Measurements from ENCODE around the gene SON.
"Not testable (repeated sequence)": the region's sequence is repeated elsewhere in the genome, so short reads cannot be mapped to it uniquely, and the experiment has no call there.

Gene SON, protein sequence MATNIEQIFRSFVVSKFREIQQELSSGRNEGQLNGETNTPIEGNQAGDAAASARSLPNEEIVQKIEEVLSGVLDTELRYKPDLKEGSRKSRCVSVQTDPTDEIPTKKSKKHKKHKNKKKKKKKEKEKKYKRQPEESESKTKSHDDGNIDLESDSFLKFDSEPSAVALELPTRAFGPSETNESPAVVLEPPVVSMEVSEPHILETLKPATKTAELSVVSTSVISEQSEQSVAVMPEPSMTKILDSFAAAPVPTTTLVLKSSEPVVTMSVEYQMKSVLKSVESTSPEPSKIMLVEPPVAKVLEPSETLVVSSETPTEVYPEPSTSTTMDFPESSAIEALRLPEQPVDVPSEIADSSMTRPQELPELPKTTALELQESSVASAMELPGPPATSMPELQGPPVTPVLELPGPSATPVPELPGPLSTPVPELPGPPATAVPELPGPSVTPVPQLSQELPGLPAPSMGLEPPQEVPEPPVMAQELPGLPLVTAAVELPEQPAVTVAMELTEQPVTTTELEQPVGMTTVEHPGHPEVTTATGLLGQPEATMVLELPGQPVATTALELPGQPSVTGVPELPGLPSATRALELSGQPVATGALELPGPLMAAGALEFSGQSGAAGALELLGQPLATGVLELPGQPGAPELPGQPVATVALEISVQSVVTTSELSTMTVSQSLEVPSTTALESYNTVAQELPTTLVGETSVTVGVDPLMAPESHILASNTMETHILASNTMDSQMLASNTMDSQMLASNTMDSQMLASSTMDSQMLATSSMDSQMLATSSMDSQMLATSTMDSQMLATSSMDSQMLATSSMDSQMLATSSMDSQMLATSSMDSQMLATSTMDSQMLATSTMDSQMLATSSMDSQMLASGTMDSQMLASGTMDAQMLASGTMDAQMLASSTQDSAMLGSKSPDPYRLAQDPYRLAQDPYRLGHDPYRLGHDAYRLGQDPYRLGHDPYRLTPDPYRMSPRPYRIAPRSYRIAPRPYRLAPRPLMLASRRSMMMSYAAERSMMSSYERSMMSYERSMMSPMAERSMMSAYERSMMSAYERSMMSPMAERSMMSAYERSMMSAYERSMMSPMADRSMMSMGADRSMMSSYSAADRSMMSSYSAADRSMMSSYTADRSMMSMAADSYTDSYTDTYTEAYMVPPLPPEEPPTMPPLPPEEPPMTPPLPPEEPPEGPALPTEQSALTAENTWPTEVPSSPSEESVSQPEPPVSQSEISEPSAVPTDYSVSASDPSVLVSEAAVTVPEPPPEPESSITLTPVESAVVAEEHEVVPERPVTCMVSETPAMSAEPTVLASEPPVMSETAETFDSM (N-terminal part only)

DNA sequence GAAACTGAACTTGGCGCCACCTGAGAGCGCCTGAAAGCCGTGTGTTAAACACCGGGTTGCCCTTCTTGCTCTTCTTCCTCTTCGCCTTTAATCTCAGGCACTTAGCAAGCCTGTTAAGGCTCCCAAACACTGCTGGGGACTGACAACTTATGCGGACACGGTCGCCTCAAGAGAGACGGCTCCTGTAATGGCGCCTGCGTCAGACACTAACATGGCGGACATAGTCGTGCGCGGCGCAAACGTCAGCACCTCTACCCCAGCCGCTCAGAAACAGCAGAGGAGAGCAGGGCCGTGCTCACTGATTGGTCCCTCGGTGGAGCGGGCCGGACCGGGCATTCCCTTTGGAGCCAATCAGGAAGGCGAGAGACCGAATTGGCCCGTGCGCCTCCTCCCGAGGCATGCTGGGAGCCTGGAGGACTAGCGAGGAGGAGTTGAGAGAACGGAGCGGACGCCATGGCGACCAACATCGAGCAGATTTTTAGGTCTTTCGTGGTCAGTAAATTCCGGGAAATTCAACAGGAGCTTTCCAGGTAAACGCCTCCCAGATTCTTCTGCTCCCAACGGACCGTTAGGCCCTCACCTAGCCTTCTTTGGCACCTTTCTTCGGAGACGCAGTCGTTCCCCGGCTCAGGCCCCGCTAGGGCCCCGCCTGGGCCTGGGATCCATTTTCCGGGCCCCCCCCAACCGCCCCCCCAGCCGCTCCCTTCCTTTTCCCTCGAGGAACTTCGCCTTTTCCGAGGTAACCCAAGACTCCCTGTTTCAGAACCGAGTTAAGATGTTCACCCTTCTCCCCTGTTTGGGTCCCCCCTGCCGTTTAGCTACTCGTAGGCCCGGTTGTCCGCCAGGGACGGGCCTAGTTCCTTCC lies at the start of gene SON:
SON (plus strand) TSS at position 399 of the 865 bp plus-strand sequence; CDS start at position 454, 55 bp downstream.
- DNase-seq (ENCODE audit: low read depth, low spot score): peak; percentile 99

DNA sequence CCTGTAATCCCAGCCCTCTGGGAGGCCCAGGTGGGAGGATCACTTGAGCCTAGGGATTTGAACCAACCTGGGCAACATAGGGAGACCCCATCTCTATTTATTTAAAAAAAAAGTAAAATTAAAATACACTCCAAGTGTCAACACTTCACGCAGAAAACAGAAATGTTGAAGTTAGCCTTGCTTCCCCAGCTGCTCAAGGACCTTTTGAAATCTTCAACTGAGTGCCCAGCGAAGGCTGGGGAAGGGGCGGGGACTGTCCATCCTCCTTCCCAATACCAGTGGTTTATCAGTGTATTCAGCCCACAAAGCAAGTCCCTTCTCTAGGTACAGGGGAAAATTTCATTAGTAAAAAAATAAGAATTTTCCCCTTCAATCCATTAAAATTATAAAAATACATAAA lies 49.1 kb upstream of the SON start:
- DNase-seq (ENCODE audit: low read depth, low spot score): no peak

DNA sequence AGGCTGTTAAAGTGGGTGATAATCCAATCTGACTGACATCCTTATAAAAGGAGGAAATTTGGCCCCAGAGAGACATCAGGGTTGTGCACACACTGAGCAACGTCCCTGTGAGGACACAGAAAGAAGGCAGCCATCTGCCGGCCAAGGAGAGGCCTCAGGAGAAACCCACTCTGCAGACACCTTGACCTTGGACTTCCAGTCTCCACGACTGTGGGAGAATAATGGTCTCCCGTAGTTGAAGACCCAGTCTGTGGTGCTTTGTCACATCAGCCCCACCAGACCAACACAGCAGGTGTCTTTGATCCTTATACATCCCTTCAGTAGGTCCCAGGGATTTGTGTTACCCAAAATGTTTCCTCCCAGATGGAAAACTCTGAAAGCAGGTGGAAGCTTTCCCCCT lies 47.1 kb upstream of the SON start:
- no peak for DNase-seq (ENCODE audit: low read depth, low spot score)

DNA sequence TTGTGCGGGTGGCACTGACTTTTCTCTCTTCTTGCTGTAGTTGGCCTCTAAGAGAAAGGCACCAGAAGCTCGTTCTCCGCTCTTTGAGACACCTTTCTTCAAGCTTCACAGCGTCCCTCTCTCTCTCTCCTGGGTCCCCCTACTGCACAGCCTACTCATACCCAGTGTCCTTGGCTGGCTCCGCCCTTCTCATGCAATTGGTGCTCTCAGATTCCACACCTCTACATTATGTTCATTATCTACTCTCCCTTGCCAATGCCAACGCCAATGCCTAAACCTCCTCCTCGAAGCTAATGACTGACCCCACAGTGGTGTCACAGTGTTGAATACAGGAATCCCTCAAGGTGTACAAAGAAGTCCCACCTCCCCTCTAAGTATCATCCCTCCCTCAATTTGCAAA lies 46.5 kb upstream of the SON start:
- DNase-seq (ENCODE audit: low read depth, low spot score): no peak

DNA sequence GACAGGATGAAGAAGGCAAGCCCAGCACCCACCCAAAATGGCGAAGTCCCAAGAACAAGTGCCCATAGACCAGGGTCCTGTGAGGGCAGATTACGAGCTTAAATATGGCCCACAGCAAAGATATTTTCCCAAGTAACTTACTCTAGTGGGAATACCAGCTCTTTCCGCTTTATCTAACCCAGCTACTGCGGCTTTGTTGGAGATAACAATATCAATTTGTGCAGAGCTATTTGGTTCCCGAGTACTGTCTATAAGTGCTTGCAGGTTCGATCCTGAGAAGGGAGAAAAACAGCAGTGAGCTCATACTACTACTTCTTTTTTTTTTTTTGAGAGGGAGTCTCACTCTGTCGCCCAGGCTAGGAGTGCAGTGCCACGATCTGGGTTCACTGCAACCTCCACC lies 37.0 kb upstream of the SON start:
- DNase-seq (ENCODE audit: low read depth, low spot score): no peak

DNA sequence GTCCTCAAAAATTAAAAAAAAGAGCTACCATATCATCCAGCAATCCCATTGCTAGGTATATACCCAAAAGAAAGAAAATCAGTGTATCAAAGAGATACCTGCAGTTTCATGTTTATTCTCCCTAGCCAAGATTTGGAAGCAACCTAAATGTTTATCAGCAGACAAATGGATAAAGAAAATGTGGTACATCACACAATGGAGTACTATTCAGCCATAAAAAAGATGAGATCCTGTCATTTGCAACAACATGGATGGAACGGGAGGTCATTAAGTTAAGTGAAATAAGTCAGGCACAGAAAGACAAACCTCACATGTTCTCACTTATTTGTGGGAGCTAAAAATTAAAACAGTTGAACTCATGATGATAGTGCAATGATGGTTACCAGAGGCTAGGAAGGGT lies 35.8 kb upstream of the SON start:
- not testable (repeated sequence) for DNase-seq (ENCODE audit: low read depth, low spot score)

DNA sequence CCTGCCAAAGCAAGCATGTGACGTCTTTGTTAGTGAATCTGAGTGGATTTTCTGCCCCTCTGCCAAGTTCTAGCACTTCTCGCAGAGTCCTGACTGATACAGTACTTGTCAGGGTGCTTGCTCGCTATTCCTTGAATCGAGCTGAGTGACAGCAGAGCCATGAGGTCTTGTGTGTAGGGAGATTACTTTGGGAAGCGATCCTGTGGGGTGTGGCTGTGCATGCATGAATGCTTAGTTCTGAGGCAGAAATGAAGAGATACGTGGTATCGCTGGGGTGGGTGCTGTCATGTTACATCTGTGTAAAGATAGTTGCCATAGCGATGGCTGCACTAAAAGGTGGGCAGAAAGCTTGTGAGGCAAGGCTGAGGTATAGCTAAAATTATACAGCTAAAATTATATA lies 32.0 kb upstream of the SON start:
- no peak for DNase-seq (ENCODE audit: low read depth, low spot score)

DNA sequence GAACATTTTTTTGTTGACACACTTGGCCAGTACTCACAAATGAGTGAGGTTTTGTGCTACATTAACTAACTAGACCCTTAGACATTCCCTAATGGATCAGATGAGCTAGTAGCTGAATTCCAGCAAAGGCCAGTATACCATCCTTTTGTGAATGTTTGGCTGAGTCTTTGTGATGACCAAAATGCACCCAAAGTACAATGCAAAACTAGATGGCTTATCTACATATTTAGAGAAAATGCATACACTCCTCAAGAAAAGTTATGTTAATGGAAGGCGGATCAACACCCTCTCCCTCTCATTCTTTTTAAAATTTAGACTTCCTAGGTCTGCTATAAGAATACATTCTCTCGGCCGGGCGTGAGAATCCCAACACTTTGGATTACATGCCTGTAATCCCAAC lies 31.2 kb upstream of the SON start:
- no peak for DNase-seq (ENCODE audit: low read depth, low spot score)

DNA sequence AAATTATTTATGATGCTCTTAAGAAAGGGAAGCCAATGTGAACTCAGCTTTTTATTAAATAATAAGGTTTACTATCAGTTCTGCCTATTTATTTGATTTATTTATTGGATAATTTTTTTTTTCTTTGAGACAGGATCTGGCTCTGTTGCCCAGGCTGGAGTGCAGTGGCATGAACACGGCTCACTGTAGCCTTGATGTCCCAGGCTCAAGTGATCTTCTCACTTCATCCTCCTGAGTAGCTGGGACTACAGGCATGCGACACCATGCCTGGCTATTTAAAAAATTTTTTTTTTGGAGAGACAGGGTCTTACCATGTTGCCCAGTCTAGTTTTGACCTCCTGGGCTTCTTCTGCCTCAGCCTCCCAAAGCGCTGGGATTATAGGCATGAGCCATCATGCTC lies 30.4 kb upstream of the SON start:
- no peak for DNase-seq (ENCODE audit: low read depth, low spot score)

DNA sequence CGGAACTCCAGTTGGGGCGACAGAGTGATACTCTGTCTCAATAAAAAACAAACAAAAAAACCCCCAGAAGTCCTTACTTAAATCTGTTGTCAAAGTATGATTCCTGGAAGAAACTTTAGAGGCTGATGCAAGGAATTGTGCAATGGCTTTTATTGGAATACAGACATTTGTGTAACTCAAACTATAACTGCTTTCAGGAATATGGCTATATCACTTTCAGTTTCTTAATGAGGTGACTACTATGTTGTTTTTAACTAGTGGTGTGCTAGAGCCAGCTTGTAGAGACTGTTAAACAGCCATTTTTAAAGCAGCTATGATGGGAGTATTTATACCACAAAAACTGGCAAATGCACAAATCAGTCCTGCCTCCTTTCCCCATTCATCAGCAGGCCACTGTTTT lies 28.6 kb upstream of the SON start:
- DNase-seq (ENCODE audit: low read depth, low spot score): no peak

DNA sequence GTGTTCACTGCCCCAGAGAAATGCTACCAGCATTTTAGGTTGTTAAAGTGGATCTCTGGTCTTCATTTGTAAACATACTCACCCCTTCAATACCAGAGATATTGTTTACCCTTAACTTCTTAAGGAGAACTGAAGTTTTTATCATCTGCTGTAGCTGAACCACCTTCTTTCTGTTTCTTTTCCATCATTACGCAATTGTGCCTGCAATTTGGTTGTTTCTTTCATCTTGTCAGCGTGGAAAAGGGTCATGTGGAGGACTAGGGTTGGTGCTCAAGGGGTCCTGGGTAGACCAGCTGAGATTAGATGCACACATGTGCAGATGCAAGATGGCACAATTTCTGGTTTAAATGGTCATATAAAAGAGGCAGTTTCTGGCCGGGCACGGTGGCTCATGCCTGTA lies 23.9 kb upstream of the SON start:
- no peak for DNase-seq (ENCODE audit: low read depth, low spot score)

DNA sequence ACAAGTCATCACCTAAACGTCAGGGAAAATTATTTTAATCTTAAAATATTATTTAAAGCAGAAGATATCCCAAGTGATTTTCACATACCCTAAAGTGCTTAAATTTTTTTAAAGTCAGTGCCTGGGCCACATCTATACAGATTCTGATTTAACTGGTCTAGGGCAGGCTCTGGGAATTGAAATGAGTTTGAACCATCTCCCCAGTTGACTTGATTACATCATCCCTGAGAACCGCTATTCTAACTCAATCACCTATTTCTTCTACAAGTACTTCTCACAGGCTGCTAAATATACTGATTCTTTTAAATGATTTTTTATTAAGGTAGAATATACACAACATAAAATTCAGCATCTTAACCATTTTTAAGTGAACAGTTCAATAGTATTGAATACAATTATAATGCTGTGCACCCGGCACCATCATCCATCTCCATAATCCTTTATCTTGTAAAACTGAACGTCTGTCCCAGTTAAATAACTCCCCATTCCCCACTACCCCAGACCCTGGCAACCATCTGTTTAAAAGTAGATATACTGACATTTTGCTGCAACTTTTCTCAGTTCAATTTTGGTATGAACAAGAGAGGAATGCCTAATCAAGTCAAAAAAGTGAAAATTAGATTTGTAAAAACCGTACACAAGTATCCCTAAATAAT lies 20.4 kb upstream of the SON start:
- no peak for DNase-seq (ENCODE audit: low read depth, low spot score)

DNA sequence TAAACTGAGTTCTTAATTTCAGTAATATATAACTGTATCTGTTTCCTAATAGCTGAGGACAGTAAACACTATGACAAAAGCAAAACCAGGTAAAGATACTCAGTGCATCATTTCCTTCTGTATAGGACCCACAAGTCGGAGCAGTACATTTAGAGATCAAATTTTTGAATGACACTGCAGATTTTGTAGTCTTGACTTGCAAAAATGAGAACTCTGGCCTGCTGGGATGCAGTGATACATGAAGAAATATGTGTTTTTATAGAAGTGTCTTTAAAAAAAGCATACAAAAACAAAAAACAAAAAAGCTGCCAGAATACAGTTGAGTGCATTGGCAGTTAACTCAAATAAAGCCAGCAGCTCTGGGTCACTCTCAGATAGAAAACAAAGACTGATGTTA lies 19.9 kb upstream of the SON start:
- no peak for DNase-seq (ENCODE audit: low read depth, low spot score)

DNA sequence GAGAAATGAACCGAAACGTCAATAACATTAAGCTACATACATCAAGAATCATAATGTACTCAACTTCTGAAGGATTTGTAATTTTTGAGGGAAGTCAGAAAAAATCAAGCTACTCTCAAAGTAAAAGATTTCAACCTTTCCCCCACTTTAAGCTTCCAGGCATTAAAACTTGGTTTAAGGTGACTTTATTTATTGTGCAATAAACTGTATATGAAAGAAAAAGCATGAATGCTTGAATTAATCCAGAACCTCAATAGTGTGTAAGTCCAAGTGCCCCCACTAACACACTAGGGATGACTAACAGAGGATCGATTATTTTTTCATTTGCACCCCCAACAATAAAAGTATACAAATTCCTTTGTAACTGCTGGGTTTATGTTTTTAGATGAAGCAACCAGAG lies 11.8 kb upstream of the SON start:
- no peak for DNase-seq (ENCODE audit: low read depth, low spot score)

DNA sequence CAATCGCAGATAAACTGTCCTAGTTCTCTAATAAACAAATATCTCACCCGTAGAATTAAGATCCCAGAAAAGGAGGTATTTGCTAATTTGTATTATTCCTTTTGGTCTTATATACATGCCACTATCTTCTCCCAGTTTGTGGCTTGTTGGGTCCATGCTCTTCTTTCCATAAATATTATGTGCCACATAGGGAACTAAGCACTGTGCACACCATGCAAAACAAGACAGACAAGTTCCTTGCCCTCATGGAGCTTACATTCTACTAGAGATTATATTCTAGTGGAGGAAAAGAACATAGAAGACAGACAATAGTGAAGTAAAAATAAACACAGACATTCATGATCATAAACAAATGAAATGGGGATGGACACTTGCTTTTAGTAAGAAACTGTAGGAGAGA lies 5.6 kb upstream of the SON start:
- DNase-seq (ENCODE audit: low read depth, low spot score): no peak

DNA sequence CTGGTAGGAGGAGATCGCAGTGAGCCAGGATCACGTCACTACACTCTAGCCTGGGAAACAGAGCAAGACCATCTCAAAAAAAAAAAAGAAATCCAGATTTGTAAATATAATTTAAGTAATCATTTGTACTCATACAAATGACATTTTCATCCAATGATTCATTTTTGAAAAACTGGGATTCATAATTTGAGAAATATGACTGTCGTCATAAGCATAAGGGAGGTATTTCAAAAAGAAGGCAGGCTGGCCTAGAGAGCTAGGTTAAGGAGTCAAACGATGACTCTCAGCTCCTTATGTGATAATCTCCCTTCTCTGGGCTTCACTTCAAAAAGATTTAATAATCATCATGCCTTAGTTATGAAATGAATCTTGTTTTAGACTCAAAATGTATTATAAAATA lies 3.2 kb upstream of the SON start:
- DNase-seq (ENCODE audit: low read depth, low spot score): no peak

DNA sequence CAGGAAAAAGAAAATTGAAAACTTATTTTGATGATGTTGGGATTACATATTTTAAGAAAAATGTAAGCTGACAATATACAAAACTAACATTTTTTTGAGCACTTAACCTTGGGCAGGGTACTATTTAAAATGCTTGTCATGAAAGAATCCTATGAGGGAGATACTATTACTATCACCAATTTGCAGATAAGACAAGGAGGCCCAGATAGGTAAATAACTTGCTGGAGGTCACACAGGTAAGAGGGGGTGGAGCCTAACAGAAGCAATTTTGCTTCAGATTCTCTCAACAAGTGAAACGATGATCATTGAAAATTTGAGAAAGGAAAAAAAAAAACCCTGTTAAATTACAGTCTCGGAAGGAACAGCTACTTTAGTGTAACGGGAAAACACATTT lies 2.1 kb upstream of the SON start:
- DNase-seq (ENCODE audit: low read depth, low spot score): no peak

DNA sequence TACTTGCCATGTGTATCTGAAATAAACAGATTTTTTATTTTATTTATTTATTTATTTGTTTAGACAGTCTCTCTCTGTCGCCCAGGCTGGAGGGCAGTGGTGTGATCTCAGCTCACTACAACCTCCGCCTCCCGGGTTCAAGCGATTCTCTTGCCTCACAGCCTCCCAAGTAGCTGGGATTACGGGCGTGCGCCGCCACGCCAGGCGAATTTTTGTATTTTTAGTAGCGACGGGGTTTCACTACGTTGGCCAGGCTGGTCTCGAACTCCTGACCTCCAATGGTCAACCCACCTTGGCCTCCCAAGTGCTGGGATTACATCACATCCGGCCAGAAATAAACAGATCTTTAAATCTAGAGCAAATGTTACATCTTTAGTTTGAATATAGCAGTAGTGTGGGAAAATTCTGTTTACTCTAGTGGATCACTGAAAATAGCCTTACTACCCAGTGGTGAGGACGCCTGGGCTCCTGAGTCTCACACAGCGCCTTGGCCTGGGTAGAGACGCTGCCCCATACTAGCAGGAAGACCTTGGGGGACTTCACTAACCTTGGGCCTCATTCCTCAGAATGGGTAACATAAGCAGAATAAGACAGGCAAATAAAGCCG lies 1.6 kb upstream of the SON start:
- DNase-seq (ENCODE audit: low read depth, low spot score): no peak

DNA sequence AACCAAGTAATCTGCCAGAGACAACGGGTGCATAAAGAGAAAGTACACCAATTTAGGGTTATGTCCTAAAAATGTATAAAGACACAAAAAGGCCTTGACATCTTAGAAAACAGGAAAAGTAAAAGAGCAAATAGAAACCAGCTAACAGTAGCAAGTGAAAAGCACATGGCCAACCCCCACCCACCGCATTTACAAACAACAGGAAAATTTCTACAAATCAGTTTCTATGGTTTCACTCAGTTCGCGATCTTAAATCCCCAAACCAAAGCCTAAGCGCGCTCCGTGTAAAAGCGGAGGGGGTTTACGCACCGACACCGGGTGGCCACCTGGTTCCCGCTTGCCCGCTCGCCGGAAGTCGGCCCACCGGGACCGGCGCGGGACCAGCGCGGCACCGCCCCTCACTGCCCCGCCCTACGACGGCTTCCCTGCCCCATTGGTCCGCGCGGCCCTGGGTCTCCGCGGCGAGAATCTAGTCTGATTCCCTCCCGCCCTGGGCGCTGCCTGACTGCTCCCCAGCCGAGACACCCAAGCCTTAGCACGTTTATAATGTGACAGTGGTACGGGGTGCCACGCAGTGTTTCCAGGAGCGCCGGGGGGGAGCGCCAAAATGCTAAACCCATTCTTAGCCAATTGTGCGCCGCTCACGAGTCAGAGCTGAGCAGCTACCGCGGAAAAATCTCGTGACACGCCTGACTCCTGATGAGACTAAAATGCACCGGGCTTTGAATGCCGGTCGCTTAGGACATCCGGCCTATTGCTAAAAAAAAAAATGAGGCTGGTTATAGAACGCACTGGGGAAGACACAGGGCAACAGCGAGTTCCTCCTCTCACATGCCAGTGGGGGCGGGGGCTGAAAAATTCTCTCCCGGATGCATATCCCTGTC lies 840 bp upstream of the SON start, which contains the start of gene GART:
GART (minus strand) TSS at position 362 of the 884 bp plus-strand sequence. CDS start 2,802 bp downstream, outside the sequence.
- peak; percentile 67 for DNase-seq (ENCODE audit: low read depth, low spot score)
